ENCODE data around the gene BEST1. TPM values are rescaled to one million over a fixed set of nuclear protein-coding genes. Genes with fewer than 3 reads are reported as not detected.
"Not testable (repeated sequence)": the region's sequence is repeated elsewhere in the genome, so short reads cannot be mapped to it uniquely, and the experiment has no call there.

The BEST1 gene
- total and polyA plus RNA-seq, 5 donors, result 2.9 to 4.6 (median 3.4) TPM

GRCh38 chr11:61994981-61995380 lies 44.8 kb downstream of the BEST1 start:
- no peak overlapping the region for H3K27ac ChIP-seq (ENCODE audit: low read length)

GRCh38 chr11:61996933-61997332 lies 46.8 kb downstream of the BEST1 start:
- intact Hi-C loops (cut with DNase I), result no loop called here
- Histone ChIP-seq H3K4me3 (ENCODE audit: low read length) (no peak overlapping the region), H3K4me1 (ENCODE audit: control insufficient read depth, insufficient read depth, low read length) (peaks cover 1% of the 10 kb centered on the region), H3K9me3 (ENCODE audit: control insufficient read depth, low read length) (no peaks in the 10 kb centered on the region), H3K27me3 (ENCODE audit: control insufficient read depth, insufficient read depth) (no peaks in the 10 kb centered on the region), H3K27ac (ENCODE audit: low read length) (no peak overlapping the region)
- DNase-seq, result no peak
- no peak for ATAC-seq
- 97% methylated on average over 4 of the region's 4 CpGs for whole genome bisulfite sequencing

More at GRCh38 chr11:61994981-61995380, 44.8 kb downstream of the BEST1 start:
- no peaks in the 10 kb centered on the region for H3K9me3 ChIP-seq (ENCODE audit: control insufficient read depth, low read length)
- H3K27me3 ChIP-seq (ENCODE audit: control insufficient read depth, insufficient read depth), result no peaks in the 10 kb centered on the region
- 90% methylated on average over 3 of the region's 3 CpGs for WGBS
- no peak overlapping the region for H3K4me3 ChIP-seq (ENCODE audit: low read length)
- no peak for DNase-seq
- ATAC-seq, result no peak
- no peaks in the 10 kb centered on the region for H3K4me1 ChIP-seq (ENCODE audit: control insufficient read depth, insufficient read depth, low read length)
- intact Hi-C loops (cut with DNase I), result no loop called here

GRCh38 chr11:61999141-61999975 lies 49.2 kb downstream of the BEST1 start:
- ATAC-seq (no peak), DNase-seq (no peak)
- no peak overlapping the region for H3K4me3 ChIP-seq (ENCODE audit: low read length)
- no peaks in the 10 kb centered on the region for H3K9me3 ChIP-seq (ENCODE audit: control insufficient read depth, low read length)
- H3K27me3 ChIP-seq (ENCODE audit: control insufficient read depth, insufficient read depth), result no peaks in the 10 kb centered on the region
- 96% methylated on average over 7 of the region's 7 CpGs for WGBS
- peaks cover 1% of the 10 kb centered on the region for H3K4me1 ChIP-seq (ENCODE audit: control insufficient read depth, insufficient read depth, low read length)
- no peak overlapping the region for H3K27ac ChIP-seq (ENCODE audit: low read length)
- intact Hi-C loops (cut with DNase I), result no loop called here

GRCh38 chr11:62000539-62001446 lies 50.6 kb downstream of the BEST1 start:
- H3K4me3 ChIP-seq (ENCODE audit: low read length), result no peak overlapping the region
- H3K4me1 ChIP-seq (ENCODE audit: control insufficient read depth, insufficient read depth, low read length), result peaks cover 1% of the 10 kb centered on the region
- no peak overlapping the region for H3K27ac ChIP-seq (ENCODE audit: low read length)
- intact Hi-C loops (cut with DNase I), result no loop called here
- DNase-seq (no peak), ATAC-seq (no peak)
- no peaks in the 10 kb centered on the region for H3K9me3 ChIP-seq (ENCODE audit: control insufficient read depth, low read length)
- 91% methylated on average over 23 of the region's 23 CpGs for WGBS
- H3K27me3 ChIP-seq (ENCODE audit: control insufficient read depth, insufficient read depth), result no peaks in the 10 kb centered on the region

- Histone ChIP-seq H3K4me3 (ENCODE audit: low read length) (no peak overlapping the region), H3K4me1 (ENCODE audit: control insufficient read depth, insufficient read depth, low read length) (peaks cover 1% of the 10 kb centered on the region), H3K9me3 (ENCODE audit: control insufficient read depth, low read length) (no peaks in the 10 kb centered on the region), H3K27me3 (ENCODE audit: control insufficient read depth, insufficient read depth) (no peaks in the 10 kb centered on the region), H3K27ac (ENCODE audit: low read length) (no peak overlapping the region)
- DNase-seq (no peak), ATAC-seq (peak; percentile 57 to 64)
- 63% methylated on average over 12 of the region's 12 CpGs for WGBS
- intact Hi-C loops (cut with DNase I), result no loop called here
Observed at GRCh38 chr11:62001450-62002191, 51.5 kb downstream of the BEST1 start.

- H3K27ac ChIP-seq (ENCODE audit: low read length); DNase-seq; H3K27me3 ChIP-seq (ENCODE audit: control insufficient read depth, insufficient read depth); H3K4me3 ChIP-seq (ENCODE audit: low read length); ATAC-seq; H3K4me1 ChIP-seq (ENCODE audit: control insufficient read depth, insufficient read depth, low read length); intact Hi-C loops (cut with DNase I); H3K9me3 ChIP-seq (ENCODE audit: control insufficient read depth, low read length): not testable (repeated sequence)
- 91% methylated on average over 8 of the region's 8 CpGs for WGBS
Observed at GRCh38 chr11:62002283-62002682, 52.1 kb downstream of the BEST1 start.

- Histone ChIP-seq H3K4me3 (ENCODE audit: low read length) (no peak overlapping the region), H3K4me1 (ENCODE audit: control insufficient read depth, insufficient read depth, low read length) (peaks cover 1% of the 10 kb centered on the region), H3K27me3 (ENCODE audit: control insufficient read depth, insufficient read depth) (no peaks in the 10 kb centered on the region), H3K9me3 (ENCODE audit: control insufficient read depth, low read length) (no peaks in the 10 kb centered on the region), H3K27ac (ENCODE audit: low read length) (no peak overlapping the region)
- peak; percentile 57 to 71 (median 67) for DNase-seq
- ATAC-seq, result peak; percentile 63 to 80
- intact Hi-C loops (cut with DNase I), result no loop called here
- whole genome bisulfite sequencing, result 57% methylated on average over 2 of the region's 2 CpGs
Observed at GRCh38 chr11:62004473-62004872, 54.3 kb downstream of the BEST1 start.

- WGBS, result 91% methylated on average over 1 of the region's 1 CpG
- no peak for ATAC-seq
Observed at GRCh38 chr11:62008193-62008592, 58.0 kb downstream of the BEST1 start.

GRCh38 chr11:62010935-62011528 lies 60.9 kb downstream of the BEST1 start:
- no peaks in the 10 kb centered on the region for H3K4me1 ChIP-seq (ENCODE audit: control insufficient read depth, insufficient read depth, low read length)
- no peaks in the 10 kb centered on the region for H3K9me3 ChIP-seq (ENCODE audit: control insufficient read depth, low read length)
- no peak overlapping the region for H3K27ac ChIP-seq (ENCODE audit: low read length)
- intact Hi-C loops (cut with DNase I), result no loop called here
- WGBS, result 92% methylated on average over 4 of the region's 4 CpGs
- H3K27me3 ChIP-seq (ENCODE audit: control insufficient read depth, insufficient read depth), result no peaks in the 10 kb centered on the region
- ATAC-seq (no peak), DNase-seq (no peak)
- no peak overlapping the region for H3K4me3 ChIP-seq (ENCODE audit: low read length)

More at GRCh38 chr11:62008193-62008592, 58.0 kb downstream of the BEST1 start:
- Histone ChIP-seq H3K9me3 (ENCODE audit: control insufficient read depth, low read length) (no peaks in the 10 kb centered on the region), H3K27ac (ENCODE audit: low read length) (no peak overlapping the region), H3K4me3 (ENCODE audit: low read length) (no peak overlapping the region), H3K4me1 (ENCODE audit: control insufficient read depth, insufficient read depth, low read length) (no peaks in the 10 kb centered on the region), H3K27me3 (ENCODE audit: control insufficient read depth, insufficient read depth) (no peaks in the 10 kb centered on the region)
- intact Hi-C loops (cut with DNase I), result no loop called here
- DNase-seq, result no peak

- no peak for ATAC-seq
- H3K4me1 ChIP-seq (ENCODE audit: control insufficient read depth, insufficient read depth, low read length), result no peaks in the 10 kb centered on the region
Observed at GRCh38 chr11:62011881-62012280, 61.7 kb downstream of the BEST1 start.

More at GRCh38 chr11:62011881-62012280, 61.7 kb downstream of the BEST1 start:
- no peak overlapping the region for H3K4me3 ChIP-seq (ENCODE audit: low read length)
- no peaks in the 10 kb centered on the region for H3K27me3 ChIP-seq (ENCODE audit: control insufficient read depth, insufficient read depth)
- intact Hi-C loops (cut with DNase I), result no loop called here
- H3K9me3 ChIP-seq (ENCODE audit: control insufficient read depth, low read length), result no peaks in the 10 kb centered on the region
- 96% methylated on average over 9 of the region's 9 CpGs for WGBS
- no peak for DNase-seq
- no peak overlapping the region for H3K27ac ChIP-seq (ENCODE audit: low read length)

Data from right cardiac atrium (tissue), 5 donors.